Left renal pelvis (tissue), 4 donors: Measurements from ENCODE around the gene BSPRY. TPM values are rescaled to one million over a fixed set of nuclear protein-coding genes. Genes with fewer than 3 reads are reported as not detected.

ENCODE experiments used
- DNase-seq, 4 donors: peaks; one replicate each; pipeline ENCODE4 v3.0.0-alpha.2; 2013; ENCODE audit warnings: low read depth in 4 of 4, low spot score in 3 of 4
- polyA plus RNA-seq, 4 donors: library from polyadenylated mRNA; unstranded; fragments of 120-200 nt; gene quantifications; one replicate each; pipeline ENCODE4 v1.2.1, GENCODE V29; 2013; ENCODE audit not compliant: insufficient read length in 4 of 4

The BSPRY gene
- polyA plus RNA-seq, result 10 to 100 TPM in 1 of 4 donors, 1 to 10 TPM in 2, under 1 TPM in 1; 0.22 to 11.8 (median 8.9) TPM

DNA sequence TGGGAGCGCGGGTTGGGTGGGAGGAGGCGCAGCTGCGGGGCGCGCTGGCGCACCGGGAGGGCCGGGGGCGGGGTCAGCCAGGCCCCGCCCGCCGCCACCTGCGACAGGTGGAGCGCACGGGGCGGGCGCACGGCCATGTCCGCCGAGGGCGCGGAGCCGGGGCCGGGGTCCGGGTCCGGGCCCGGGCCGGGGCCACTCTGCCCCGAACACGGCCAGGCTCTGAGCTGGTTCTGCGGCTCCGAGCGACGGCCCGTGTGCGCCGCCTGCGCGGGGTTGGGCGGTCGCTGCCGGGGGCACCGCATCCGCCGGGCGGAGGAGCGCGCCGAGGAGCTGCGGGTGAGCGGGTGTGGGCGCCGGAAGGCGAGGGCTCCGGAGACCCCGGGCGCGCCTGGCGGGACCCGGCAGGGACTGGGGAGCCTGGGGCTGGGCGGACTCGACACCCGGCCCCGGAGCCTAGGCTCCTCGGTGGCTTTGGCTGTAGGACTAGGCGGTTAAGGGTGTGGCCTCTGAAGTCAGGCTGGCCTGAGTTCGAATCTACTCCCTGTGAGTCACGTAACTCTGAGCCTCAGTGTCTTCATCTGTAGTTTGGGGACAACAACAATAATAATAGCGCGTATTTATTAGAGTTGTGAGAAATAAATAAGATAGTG is at the start of gene BSPRY:
TSS of gene BSPRY (plus strand) at position 97 of the 650 bp plus-strand sequence. CDS start at position 136, 39 bp downstream.
- no peak for DNase-seq

DNA sequence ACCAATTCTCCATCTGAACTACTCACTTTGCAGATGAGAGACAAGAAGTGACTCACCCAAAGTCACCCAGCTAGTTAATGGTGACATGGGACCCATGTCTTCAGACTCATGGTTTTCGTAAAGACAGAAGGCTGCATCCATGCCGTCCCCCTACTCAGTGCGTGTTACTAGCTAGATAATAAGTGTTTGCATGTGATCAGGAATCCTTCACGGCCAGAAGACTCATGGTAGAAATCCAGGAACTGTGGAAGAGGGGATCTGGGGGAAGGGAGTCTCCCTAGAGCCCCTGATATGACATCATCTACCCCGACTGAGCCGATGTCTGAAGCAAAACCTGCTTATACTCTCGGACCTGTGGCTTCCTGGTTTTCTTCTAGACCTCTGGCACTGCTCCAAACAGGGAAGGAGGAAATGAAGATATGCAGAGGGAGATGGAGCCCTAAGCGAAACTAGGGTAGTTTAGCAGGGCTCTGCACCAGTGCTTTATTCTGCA is 49.5 kb upstream of the BSPRY start:
- DNase-seq, result peak in 1 of 4 donors; percentile 44

DNA sequence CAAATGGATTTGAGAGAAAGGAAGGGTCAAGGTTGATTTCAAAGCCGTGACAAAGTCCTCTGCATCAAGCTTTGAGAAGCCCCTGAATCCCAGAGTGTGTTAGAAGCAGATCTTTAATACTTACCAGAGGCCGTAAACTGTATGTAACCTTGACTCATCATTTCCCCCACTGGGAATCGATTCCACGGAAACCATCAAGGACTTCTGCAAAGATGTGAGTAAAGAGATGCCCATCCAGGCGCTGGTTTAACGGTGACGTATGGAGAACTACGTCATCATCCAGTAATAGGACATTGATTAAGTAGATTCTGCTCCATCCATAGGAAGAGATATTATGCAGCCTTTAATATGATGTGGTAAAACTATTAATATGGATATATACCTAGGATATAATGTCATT is 47.8 kb upstream of the BSPRY start:
- DNase-seq, result no peak

DNA sequence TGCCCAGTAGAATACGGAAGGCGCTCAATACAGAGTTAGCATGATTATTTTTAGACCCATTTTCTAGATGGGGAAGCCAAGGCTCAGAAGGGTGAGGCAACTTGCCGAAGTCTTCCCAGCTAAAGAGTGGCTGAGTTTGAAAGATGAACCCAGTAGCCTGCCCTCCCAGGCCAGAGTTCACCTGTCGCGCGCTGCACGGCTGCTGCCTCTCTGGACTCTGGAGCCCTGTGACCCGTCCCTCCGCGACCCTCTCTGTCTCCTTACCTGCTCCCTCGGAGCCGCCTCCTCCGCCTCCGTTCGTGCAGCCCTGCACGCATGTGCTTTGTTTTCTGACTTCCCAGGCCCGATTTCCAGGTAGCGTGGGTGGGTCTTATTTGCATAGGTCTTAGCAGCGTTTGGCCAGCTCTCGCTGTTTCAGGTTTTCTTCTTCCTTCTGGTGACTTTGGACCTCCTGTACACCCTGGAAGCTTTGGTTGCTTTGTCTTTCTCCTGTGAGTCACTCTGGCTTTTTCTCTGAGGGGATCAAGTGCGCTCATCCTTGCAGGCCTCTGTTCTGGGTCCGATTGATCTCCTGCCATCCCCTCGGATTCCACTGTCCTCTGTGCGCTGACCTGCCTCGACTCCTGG is 46.4 kb upstream of the BSPRY start, which contains the start of gene RNF183:
TSS of gene RNF183 (minus strand) at position 585 of the 627 bp plus-strand sequence. CDS start 5,192 bp downstream, outside the sequence.
- no peak for DNase-seq

DNA sequence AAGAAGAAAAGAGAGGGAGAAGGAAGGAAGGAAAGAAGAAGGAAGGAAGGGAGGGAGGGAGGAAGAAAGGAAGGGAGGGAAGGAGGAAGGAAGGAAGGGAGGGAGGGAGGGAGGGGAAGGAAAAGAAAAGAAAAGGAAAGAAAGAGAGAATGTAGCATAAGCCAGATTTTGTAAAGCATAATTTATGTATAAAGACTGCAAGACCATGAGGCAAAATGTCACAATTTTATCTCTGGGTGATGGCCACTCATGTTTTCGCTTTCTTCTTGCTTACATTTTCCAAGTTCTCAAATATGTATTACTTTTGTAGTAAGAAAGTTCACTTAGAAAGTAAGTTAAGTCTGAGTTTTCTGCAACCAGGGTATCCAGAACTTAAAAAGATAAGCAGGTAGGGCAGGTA is 42.8 kb upstream of the BSPRY start:
- no peak for DNase-seq

DNA sequence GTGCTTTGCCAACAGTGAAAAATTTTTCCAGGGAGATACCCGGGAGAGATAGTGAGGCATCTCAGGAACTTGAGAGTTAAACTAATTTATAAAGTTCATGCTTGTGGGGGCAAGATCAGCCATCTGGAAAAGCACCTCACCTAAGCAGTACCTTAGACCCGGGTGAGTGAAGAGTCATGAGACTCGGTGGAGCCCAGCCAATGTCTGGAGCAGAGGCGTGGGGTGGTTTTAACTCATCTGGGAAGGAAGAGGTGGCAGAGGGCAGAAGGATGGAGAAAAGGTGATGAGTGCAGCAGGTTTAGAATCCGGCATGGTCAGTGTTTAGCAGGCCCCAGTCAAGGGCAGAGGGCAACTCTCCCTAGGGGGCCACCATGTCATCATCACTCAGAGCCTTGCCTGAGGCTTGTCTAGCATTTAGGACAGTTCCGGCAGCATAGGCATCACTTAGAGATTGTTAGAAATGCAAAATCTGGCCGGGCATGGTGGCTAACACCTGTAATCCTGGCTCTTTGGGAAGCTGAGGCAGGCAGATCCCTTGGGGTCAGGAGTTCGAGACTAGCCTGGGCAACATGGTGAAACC is 41.9 kb upstream of the BSPRY start:
- no peak for DNase-seq

DNA sequence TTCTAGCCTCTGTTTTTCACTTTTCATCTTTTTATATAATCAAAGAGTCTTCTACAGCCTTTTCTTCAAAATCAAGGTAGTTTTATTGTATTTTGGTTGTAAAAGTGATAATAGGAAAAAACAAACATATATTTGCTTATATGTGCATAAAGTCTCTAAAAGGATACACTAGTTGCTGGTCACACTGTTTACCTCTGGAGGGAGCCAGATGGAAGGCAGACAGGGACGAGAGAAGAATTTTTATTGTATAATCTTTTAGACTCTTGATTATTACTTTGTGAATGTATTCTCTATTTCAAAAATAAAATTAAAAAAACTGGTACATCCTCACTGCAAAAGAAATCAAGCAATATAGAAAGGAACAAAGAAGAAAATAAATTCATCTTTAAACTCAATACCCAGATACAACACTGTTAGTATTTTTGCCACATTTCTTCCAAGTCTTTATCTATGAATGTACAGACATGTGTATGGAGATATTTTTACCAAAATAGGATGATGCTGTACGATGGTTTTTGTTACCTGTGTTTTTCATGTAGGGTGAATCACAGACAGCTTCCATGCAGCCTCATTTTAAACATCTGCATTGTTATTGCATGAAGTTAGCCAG is 40.0 kb upstream of the BSPRY start:
- no peak for DNase-seq

DNA sequence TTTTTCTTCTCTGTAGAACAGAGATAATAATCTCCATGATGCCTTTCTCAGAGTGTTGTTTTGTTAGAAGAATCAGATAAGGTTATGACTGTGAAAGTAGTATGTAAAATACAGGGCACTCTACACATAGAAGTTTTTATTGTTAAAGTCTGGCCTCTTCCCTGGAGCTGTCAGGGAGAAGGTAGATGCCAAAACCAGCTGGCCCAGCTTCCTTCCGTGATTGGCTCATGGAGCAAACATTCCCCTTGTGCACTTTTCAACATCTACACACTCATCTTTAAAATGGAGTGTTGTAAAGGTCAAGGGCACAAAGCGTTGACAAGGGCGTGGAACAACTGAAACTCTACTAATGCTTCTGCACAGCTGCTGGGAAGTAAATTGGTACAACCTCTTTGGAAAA is 38.8 kb upstream of the BSPRY start:
- DNase-seq, result no peak

DNA sequence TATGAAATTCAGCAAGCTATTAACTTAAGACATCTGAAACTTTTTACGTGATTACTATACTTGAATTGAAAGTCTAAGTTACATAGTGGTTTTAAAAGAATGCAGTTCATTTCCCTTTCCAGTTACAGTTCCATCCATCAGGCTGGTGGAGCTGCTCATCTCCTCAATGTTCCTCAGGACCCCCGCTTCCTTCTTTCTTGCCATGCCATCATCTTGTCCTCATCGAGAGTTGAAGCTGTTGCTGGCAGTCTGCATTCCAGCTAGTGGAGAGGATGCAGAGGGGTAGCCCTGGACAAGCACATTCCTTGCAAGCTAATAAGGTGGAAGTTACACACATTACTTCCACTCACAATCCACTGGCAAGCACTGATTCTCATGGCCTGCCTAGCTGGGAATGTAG is 37.4 kb upstream of the BSPRY start:
- no peak for DNase-seq

DNA sequence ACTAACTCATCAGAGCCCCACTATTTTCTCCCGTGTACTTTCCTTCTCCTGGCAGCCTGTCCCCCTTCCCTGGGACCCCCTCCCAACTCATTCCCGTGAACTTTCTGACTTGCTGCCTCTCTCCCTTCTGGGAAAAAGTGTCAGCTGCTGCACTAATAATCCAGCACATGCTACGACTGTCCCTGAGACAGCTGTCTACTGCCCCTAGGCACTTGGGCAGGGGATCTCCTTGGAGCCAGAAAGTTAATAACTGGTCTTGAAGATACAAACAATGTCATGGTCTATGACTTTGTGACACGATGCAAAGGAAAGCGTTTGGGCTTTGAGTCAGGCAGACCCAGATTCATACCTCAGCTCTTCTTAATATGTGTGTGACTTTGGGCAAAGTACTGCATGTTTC is 36.1 kb upstream of the BSPRY start:
- no peak for DNase-seq

DNA sequence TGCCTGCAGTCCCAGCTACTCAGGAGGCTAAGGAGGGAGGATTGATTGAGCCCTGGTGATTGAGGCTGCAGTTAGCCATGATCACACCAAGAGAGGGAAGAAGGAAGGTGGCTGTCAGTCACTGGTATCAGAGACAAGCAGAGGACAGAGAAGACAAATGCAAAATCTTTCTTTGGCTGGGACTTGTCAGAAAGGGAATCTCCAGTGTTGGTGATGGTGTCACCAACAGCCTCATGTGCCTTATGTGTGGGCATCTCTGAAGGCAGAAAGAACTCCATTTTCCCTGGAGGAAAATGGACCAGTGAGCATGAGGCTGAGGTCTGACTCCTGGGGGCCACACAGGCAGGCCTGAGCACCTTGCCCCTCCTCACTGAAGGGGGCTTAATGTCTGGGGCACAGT is 34.1 kb upstream of the BSPRY start:
- no peak for DNase-seq

DNA sequence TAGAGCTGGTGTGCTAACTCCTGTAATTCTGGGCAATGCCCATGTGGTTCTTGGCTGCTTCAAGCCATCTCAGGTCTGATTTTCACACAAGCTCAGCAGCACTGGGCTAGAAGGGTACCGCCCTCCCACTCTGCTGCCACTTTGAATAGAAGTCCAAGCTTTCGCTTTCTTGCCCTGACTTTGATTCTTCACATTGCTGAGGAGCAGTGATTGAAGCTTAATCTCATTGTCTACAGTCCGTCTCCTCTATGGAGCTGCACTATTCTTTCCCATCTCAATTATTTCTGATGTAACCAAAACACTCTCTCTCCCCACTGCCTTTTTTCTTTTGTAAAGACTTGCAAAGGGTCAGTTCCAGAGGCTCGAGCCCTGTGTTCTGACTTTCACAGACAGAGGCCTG is 33.3 kb upstream of the BSPRY start:
- no peak for DNase-seq

DNA sequence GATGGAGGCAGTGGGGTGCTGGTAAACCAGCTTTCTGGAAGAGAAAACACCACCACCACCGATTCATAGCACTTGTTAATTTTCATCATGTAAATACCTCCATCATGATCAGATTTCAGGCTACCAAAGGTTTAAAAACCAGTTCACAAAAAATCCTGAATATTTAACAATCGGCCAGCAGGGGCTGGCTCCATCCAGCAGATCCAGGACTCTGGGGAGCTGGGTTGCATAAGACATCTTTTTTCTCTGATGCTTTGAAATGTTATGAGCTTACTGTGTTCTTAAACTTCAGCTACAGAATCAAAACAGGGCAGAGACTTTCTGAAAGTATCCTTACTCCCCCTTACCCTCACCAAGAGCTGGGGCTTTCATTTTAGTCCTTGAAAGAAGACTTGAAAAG is 31.6 kb upstream of the BSPRY start:
- no peak for DNase-seq

DNA sequence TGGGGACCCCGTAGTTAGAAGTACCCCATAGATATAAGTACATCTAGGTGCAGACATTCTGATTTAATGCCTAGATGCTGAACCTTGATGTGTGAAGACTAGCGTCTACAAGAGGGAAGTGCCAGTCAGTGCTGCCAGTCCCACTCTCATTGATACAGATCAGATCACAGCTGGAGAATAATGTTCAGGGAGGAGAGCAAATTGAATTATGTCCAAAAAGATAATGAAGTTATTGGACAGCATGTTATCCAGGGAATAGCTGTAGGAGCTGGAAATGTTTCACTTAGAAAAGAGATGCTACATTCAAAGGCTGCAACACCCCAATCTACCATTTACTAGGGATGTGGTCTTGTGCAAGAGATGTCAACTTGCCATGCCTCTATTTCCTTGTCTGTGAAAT is 30.3 kb upstream of the BSPRY start:
- DNase-seq, result no peak

DNA sequence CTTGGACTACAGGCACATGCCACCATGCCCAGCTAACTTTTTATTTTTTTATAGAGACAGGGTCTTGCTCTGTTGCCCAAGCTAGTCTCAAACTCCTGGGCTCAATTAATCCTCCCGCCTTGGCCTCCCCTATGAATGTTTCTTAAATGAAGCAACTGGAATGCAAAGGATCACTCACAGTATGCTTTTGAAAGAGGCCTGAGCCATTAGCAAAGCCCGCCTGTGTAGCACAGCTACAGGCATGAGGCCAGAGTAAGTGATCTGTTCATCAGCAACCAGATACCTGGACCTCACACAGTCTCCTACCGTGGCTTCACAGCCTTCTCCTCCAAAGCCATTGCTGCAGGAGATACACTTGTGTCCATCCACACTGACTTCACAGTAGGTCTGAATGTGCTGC is 29.3 kb upstream of the BSPRY start:
- DNase-seq, result no peak

DNA sequence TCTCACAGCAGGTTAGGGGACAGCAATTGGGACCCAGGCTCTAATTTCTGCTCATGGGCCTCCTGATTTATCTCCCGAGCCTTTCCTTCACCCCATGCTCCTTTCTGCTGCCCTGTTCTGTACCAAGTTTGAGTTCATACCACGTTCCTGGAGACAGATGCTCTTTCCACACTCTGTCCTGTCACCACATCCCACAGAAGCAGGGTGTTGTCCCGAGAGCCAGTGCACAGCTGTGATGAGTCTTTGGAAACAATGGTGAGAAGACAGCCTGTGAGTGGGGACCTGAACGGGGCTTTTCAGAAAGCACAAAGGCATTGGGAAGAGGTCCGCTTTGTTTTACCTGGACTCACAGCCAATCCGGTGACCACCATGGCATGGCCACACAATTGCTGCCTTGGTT is 26.7 kb upstream of the BSPRY start:
- DNase-seq, result no peak

DNA sequence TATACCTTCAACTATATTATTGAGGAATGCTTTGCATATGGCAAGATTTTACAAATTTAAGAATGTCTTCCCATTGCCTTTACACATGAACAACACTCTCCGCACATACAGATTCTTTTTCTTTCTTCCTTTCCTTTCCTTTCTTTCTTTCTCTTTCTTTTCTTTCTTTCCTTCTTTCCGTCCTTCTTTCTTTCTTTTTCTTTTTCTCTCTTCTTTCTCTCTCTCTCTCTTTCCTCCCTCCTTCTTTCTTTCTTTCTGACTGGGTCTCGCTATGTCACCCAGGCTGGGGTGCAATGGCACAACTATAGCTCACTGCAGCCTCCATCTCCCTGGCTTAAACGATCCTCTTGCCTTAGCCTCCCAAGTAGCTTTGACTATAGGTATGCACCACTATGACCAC is 23.1 kb upstream of the BSPRY start:
- no peak for DNase-seq

DNA sequence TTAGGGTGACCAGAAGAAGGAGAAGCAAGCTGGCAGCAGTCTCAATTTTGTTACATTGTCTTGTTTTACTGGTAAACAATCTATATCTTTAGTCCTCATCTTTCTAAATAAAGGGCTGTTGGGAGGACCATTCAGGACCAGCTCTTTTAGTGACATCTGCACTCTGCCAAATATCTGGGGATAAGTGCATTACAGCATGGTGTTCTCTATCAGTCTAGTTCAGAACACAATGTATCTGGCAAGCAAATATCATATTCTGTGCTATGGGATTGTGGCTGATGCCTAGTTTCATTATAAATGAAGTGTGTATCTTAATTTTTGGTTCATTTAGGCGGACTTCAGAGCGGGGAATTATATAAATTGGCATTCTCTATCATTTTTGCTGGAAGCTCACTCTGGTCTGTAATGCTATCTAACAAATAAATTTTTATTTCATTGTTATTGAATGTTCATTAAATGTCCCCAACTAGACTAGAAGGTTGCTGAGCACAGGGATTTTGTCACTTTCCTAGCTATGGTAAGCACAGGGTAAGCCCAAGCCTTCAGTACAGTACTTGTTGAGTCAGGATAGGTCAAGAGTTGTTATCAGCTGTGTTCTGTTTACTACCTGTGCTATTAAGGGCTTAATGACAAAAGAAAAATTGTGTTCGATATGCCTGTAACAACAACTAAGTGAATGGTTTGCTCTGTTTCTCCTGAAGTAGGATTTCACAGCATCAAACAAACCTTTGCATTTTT is 21.1 kb upstream of the BSPRY start:
- DNase-seq, result no peak

DNA sequence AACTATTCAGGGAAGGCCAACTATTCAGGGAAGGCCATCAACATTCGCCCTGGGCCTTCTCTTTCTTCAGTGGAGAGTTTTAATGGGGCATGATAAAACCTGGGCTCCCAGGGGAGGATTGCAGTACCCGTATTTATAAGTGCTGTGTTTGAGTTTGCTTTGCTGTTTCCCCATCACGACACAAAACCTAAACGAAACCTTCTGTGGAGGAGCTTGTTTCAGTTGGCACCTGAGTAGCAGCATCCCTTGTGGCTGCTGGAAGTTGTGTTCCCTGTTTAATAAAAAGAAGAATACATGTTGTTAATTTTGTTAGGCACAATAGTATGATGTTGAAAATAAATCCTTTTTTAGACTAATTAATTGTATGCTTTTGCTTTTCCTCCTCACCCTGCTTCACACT is 17.6 kb upstream of the BSPRY start:
- no peak for DNase-seq

DNA sequence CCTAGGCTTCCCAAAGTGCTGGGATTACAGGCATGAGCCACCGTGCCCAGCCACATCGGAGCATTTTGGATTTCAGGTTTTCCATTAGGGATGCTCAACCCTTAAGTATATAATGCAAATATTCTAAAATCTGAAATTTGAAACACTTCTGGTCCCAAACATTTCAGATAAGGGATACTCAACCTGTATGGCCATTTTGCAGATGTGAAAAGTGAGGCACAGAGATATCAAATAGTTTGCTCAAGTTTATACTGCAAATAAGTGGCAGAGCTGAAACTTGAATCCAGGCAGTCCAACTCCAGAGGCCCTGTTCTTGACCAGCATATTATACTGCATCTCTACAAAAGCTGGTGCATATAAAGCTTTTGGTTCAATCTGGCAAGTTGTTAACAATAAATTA is 11.6 kb upstream of the BSPRY start:
- DNase-seq, result no peak
